Mesendoderm (in vitro differentiated cells): Measurements from ENCODE around the gene IFITM10.

ENCODE experiments used
- DNase-seq: peaks from one replicate; pipeline ENCODE4 v3.0.0; 2013
- H2AK5ac ChIP-seq: 2 replicates; pipeline ENCODE4 v1.6.1; 2013; ENCODE audit warnings: low read length, inconsistent platforms
- H2BK120ac ChIP-seq: 2 replicates; pipeline ENCODE4 v1.6.1; 2013; ENCODE audit warnings: low read depth, mild to moderate bottlenecking, low read length, moderate library complexity, mixed read lengths
- H2BK15ac ChIP-seq: replicated peaks from 2 replicates; pipeline ENCODE4 v1.6.1; 2013; ENCODE audit warnings: low read depth, mild to moderate bottlenecking, moderate library complexity
- H2BK5ac ChIP-seq: 2 replicates; pipeline ENCODE4 v1.6.1; 2013; ENCODE audit warnings: low read length, inconsistent platforms
- H3K18ac ChIP-seq: 2 replicates; pipeline ENCODE4 v1.6.1; 2013; ENCODE audit warnings: mild to moderate bottlenecking, low read length, mixed read lengths
- H3K23ac ChIP-seq: one replicate; pipeline ENCODE4 v1.6.1; 2013; ENCODE audit warnings: low read length
- H3K27ac ChIP-seq: 2 replicates; pipeline ENCODE4 v1.5.1; 2013; ENCODE audit warnings: low read depth, mild to moderate bottlenecking, inconsistent platforms, low read length, moderate library complexity
- H3K27me3 ChIP-seq: 2 replicates; pipeline ENCODE4 v1.6.1; 2013; ENCODE audit warnings: low read length, control low read depth, mild to moderate bottlenecking, inconsistent platforms; ENCODE audit not compliant: insufficient read depth, poor library complexity
- H3K36me3 ChIP-seq: 2 replicates; pipeline ENCODE4 v1.6.1; 2013; ENCODE audit warnings: low read length, inconsistent platforms; ENCODE audit not compliant: control insufficient read depth, insufficient read depth
- H3K4ac ChIP-seq: one replicate; pipeline ENCODE4 v1.6.1; 2013; ENCODE audit warnings: low read depth, mild to moderate bottlenecking, low read length, moderate library complexity
- H3K4me1 ChIP-seq: 2 replicates; pipeline ENCODE4 v1.6.1; 2013; ENCODE audit warnings: low read depth, low read length, inconsistent platforms; ENCODE audit not compliant: control insufficient read depth
- H3K4me2 ChIP-seq: 2 replicates; pipeline ENCODE4 v1.6.1; 2013; ENCODE audit warnings: low read length
- H3K4me3 ChIP-seq: 2 replicates; pipeline ENCODE4 v1.5.1; 2013; ENCODE audit warnings: mild to moderate bottlenecking, low read length
- H3K56ac ChIP-seq: one replicate; pipeline ENCODE4 v1.6.1; 2013; ENCODE audit warnings: low read length
- H3K79me1 ChIP-seq: 2 replicates; pipeline ENCODE4 v1.6.1; 2013; ENCODE audit warnings: low read length, inconsistent platforms
- H3K79me2 ChIP-seq: 2 replicates; pipeline ENCODE4 v1.6.1; 2013; ENCODE audit warnings: mild to moderate bottlenecking, low read length; ENCODE audit not compliant: control insufficient read depth, insufficient read depth
- H3K9ac ChIP-seq: 2 replicates; pipeline ENCODE4 v1.6.1; 2013; ENCODE audit warnings: low read length, inconsistent platforms
- H4K5ac ChIP-seq: one replicate; pipeline ENCODE4 v1.6.1; 2013; ENCODE audit warnings: low read length
- H4K8ac ChIP-seq: one replicate; pipeline ENCODE4 v1.6.1; 2013; ENCODE audit warnings: low read depth, mild to moderate bottlenecking, control low read depth, low read length, moderate library complexity
- WGBS: extraction: QIAGEN DNeasy Blood & Tissue Kit; methylation state at CpG from one replicate; pipeline ENCODE4 v1.1.7; 2013; ENCODE audit warnings: low lambda C conversion rate, missing lambda C conversion rate; ENCODE audit not compliant: insufficient coverage; ENCODE audit errors: extremely low coverage; 5-methylcytosine and 5-hydroxymethylcytosine counted together

Gene IFITM10

DNA sequence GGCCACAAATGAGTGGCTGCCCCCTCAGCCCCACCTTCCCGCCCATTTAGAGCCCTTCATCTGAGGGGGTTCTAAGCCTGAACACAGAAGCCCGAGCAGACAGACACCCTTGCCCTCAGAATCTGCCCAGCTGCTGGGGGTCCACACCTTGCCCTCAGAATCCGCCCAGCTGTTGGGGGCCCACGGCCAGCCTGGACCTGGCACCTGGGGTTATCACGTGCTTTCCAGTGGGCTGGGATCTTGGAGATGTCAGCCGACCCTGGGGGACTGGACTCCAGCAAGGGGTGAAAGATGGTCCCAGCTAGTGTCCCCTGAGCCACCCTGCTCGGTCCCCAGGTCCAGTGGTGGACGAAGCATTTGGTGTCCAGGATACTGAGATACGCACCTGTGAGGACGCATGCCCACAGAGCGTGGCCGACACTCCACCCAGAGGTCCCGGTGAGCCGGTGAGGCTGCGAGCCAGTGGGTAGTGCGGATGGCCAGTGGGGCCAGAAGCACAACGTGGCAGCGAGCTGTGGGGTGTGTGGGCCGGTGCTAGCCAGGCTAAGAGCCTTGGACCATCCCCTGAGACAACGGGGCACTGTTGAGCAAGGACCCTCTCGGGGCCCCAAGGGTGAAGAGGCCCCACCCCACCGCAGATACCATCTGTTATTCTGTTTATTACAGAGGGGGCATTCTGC, 16.5 kb upstream of the IFITM10 start:
- no peak overlapping the region for H2BK5ac ChIP-seq
- peaks cover 4% of the 10 kb centered on the region for H3K79me1 ChIP-seq
- H2AK5ac ChIP-seq, result no peak overlapping the region
- no peak overlapping the region for H3K27ac ChIP-seq
- no peak overlapping the region for H3K4ac ChIP-seq
- no peak for DNase-seq
- H4K8ac ChIP-seq, result no peak overlapping the region
- H3K36me3 ChIP-seq, result no peaks in the 10 kb centered on the region
- no peak overlapping the region for H3K4me2 ChIP-seq
- H3K4me1 ChIP-seq, result peaks cover 2% of the 10 kb centered on the region
- no peak overlapping the region for H3K4me3 ChIP-seq
- no peak overlapping the region for H3K23ac ChIP-seq
- no peaks in the 10 kb centered on the region for H3K27me3 ChIP-seq
- peaks cover 2% of the 10 kb centered on the region for H3K79me2 ChIP-seq
- H3K9ac ChIP-seq, result no peak overlapping the region
- no peak overlapping the region for H2BK120ac ChIP-seq
- no CpG with 5 or more reads among the region's 22 CpGs for whole genome bisulfite sequencing
- no peak overlapping the region for H3K56ac ChIP-seq
- no peak overlapping the region for H4K5ac ChIP-seq
- no peak overlapping the region for H2BK15ac ChIP-seq
- no peak overlapping the region for H3K18ac ChIP-seq

DNA sequence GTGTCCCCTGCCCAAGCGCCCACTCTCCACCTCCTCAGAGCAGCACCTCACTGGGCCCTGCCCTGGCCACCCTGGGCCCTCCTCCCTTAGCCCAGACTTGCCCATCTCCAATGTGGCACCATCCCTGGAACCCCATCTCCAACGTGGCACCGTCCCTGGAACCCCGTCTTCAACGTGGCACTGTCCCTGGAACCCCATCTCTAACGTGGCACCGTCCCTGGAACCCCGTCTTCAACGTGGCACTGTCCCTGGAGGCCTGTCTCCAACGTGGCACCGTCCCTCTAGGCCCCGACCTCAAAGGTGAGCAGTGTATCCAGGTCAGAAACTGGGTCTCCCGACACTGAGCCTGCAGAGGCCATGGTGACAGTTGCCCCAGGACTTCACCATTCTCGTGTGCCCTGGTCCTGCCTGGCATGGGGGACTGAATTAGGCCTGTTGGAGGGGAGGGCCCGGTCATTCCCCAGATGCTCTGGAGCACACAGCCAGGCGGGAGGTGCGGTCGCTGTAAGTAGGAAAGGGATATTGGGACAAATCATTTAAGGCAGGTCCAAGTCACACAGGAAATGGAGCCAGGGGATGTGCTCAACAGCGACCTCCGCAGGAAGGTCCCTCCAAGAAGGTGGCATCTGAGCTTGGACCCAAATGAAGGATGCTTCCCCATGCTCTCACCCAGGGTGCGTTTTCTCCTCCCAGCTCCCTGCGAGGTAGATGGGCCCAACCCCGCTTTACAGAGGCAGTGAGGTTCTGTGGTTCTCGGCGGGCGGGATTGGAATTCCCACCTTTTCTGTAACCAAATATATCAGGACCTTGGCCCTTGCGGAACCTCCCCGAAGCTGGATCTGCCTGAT, 15.7 kb upstream of the IFITM10 start:
- Histone ChIP-seq H2AK5ac (no peak overlapping the region), H4K8ac (no peak overlapping the region), H3K36me3 (no peaks in the 10 kb centered on the region), H3K79me1 (peaks cover 4% of the 10 kb centered on the region), H3K4me2 (no peak overlapping the region), H3K27me3 (no peaks in the 10 kb centered on the region), H4K5ac (no peak overlapping the region), H3K18ac (no peak overlapping the region), H3K56ac (no peak overlapping the region), H2BK120ac (no peak overlapping the region), H2BK15ac (no peak overlapping the region), H3K27ac (no peak overlapping the region), H3K9ac (no peak overlapping the region), H3K23ac (no peak overlapping the region), H3K4ac (no peak overlapping the region), H3K4me3 (no peak overlapping the region), H2BK5ac (no peak overlapping the region), H3K4me1 (peaks cover 2% of the 10 kb centered on the region), H3K79me2 (peaks cover 2% of the 10 kb centered on the region)
- no CpG with 5 or more reads among the region's 28 CpGs for WGBS
- peak; percentile 40 for DNase-seq

DNA sequence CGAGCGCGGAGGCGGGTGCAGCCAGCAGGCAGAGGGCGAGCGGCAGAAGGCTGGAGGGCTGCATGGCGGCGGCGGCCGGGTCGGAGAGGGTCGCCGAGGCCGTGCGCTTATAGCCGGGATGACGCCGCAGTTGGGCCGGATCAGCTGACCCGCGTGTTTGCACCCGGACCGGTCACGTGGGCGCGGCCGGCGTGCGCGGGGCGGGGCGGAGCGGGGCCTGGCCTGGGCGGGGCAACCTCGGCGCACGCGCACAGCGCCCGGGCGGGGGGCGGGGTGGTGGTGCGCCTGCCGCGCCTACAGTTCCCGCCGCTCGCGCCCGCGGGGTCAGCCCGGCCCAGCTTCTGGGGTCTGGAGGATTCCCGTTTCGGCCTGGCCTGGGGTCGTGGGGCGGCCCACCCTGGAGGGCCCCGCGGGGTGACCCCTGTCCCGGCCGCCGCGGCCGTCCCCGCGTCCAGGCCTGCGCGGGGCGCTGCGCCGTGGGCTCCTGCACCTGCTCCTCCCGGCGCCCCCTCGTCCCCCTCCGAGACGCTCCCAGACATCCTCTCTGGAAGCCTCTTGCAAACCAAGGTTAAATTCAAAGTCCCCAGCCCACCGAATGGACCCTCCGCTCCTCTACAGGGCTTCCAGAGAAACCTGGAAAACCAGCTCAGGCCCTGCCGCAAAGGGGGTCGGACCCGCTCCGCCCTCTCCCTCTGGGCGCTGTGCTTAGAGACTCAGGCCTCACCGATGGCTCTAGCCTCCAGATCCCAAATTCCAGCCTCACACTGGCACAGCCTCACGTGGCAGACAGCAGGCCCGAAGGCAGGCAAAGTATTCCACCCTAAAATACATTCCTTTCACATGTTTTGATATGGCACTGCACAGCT, 13.6 kb upstream of the IFITM10 start, which contains the start of gene CTSD:
TSS of gene CTSD (minus strand) at position 132 of the 866 bp plus-strand sequence. CDS start at position 64, 68 bp downstream.
- H2BK5ac ChIP-seq, result no peak within 1 kb of the TSS
- H2AK5ac ChIP-seq, result no peak within 1 kb of the TSS
- peak within 1 kb of the TSS; percentile 64 for H3K4ac ChIP-seq
- DNase-seq, result peak; percentile 85
- peak within 1 kb of the TSS; percentile 86 for H3K4me2 ChIP-seq
- H3K36me3 ChIP-seq, result no peaks in the 10 kb centered on the region
- no peak within 1 kb of the TSS for H2BK15ac ChIP-seq
- peaks cover 2% of the 10 kb centered on the region for H3K79me2 ChIP-seq
- H3K4me1 ChIP-seq, result peaks cover 2% of the 10 kb centered on the region
- H3K79me1 ChIP-seq, result peaks cover 4% of the 10 kb centered on the region
- no peaks in the 10 kb centered on the region for H3K27me3 ChIP-seq
- H3K27ac ChIP-seq, result no peak within 1 kb of the TSS
- peak within 1 kb of the TSS; percentile 86 for H3K9ac ChIP-seq
- H3K4me3 ChIP-seq, result peak within 1 kb of the TSS; percentile 71
- peak within 1 kb of the TSS; percentile 45 for H3K23ac ChIP-seq
- H4K5ac ChIP-seq, result no peak within 1 kb of the TSS
- no peak within 1 kb of the TSS for H4K8ac ChIP-seq
- H3K56ac ChIP-seq, result peak within 1 kb of the TSS; percentile 91
- H2BK120ac ChIP-seq, result no peak within 1 kb of the TSS
- peak within 1 kb of the TSS; percentile 80 for H3K18ac ChIP-seq
- WGBS, result no CpG with 5 or more reads among the region's 85 CpGs

DNA sequence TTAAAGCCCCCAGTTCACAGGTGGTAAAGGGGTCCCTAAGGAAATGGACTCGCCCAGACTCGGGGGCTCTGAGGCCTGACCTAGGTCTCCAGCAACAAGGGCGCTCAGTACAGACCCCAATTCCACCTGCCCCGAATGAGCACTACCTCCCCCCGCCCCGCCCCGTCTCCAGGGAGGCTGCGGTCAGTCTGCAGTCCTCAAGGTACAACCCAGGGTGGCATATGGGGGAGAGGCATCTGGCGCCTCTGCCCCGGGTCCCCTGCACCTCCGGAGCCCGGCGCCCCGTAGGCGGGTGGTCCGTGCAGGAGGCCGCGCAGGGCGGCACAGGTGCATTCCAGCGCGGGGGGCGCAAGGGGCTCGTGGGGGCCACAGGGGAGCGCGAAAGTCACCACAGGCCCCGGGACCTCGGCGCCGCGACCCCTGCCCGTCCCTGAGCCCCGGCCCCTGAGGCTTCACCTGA, 13.0 kb upstream of the IFITM10 start:
- no CpG with 5 or more reads among the region's 32 CpGs for WGBS
- Histone ChIP-seq H3K4ac (peak overlapping the region; percentile 64), H3K27ac (no peak overlapping the region), H2BK120ac (no peak overlapping the region), H3K4me1 (peaks cover 2% of the 10 kb centered on the region), H3K23ac (no peak overlapping the region), H3K4me2 (peak overlapping the region; percentile 52), H3K4me3 (peak overlapping the region; percentile 71), H2BK15ac (no peak overlapping the region), H3K36me3 (no peaks in the 10 kb centered on the region), H3K18ac (peak overlapping the region; percentile 80), H3K56ac (peak overlapping the region; percentile 91), H3K9ac (peak overlapping the region; percentile 86), H4K8ac (no peak overlapping the region), H2AK5ac (no peak overlapping the region), H3K27me3 (no peaks in the 10 kb centered on the region), H3K79me1 (peaks cover 4% of the 10 kb centered on the region), H3K79me2 (peaks cover 2% of the 10 kb centered on the region), H4K5ac (no peak overlapping the region), H2BK5ac (no peak overlapping the region)
- no peak for DNase-seq

DNA sequence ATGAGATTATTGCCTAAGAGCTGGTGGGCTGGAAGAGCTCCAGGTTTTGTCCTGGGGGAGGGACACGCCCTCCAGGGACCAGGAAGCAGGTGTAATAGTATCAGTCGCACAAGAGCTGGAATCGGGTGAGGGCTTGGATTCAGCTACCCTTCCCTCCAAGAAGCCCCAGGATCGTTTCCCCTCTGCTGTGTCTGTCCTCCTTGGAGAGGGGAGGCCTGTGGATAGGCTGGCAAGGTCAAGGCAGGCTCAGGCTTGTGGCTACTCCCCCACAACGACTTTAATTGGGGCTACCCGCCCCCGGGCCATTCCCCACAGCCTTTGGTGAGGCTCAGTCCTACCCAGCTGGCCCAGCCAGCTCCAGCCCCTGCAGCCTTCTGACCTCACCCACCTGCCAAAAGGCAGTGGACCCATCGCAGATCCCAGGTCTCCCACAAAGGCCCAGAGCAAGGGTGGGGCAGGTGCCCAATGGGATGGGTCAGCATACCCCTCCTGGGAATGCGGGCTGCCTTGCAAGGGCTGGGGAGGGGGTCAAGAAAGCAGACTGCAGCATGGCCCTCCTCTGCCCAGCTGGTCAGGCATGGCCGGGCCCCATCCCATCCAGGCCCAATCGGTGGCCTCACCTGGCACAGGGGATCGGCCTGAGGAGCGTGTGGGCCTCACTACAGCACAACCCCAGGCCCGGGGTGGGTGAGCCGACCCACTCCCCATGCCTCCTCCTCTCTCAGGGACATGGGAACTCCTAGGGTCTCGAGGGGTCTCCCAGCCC, 12.3 kb upstream of the IFITM10 start:
- Histone ChIP-seq H2BK15ac (no peak overlapping the region), H3K27ac (no peak overlapping the region)

More for the DNA sequence above, 12.3 kb upstream of the IFITM10 start:
- Histone ChIP-seq H2BK5ac (no peak overlapping the region), H3K36me3 (no peaks in the 10 kb centered on the region), H3K18ac (no peak overlapping the region), H3K4ac (no peak overlapping the region), H3K23ac (peak overlapping the region; percentile 45), H3K9ac (peak overlapping the region; percentile 86), H3K27me3 (no peaks in the 10 kb centered on the region), H2BK120ac (no peak overlapping the region), H3K79me2 (peaks cover 2% of the 10 kb centered on the region), H2AK5ac (no peak overlapping the region), H4K5ac (no peak overlapping the region), H3K4me1 (peaks cover 2% of the 10 kb centered on the region), H3K56ac (peak overlapping the region; percentile 91), H4K8ac (no peak overlapping the region), H3K4me3 (peak overlapping the region; percentile 71), H3K79me1 (peaks cover 4% of the 10 kb centered on the region), H3K4me2 (peak overlapping the region; percentile 52)
- no CpG with 5 or more reads among the region's 16 CpGs for WGBS
- DNase-seq, result no peak
